GM18907 (cell line): ENCODE measurements around the gene TMEM44.
"Not testable (repeated sequence)": the region's sequence is repeated elsewhere in the genome, so short reads cannot be mapped to it uniquely, and the experiment has no call there.

ENCODE experiments used
- ATAC-seq: cut with Tn5 transposase; IDR thresholded peaks from one replicate; pipeline ENCODE4 v1.9.1; 2021; ENCODE audit warnings: mild to moderate bottlenecking, moderate library complexity; ENCODE audit not compliant: unreplicated experiment

TMEM44 gene

DNA sequence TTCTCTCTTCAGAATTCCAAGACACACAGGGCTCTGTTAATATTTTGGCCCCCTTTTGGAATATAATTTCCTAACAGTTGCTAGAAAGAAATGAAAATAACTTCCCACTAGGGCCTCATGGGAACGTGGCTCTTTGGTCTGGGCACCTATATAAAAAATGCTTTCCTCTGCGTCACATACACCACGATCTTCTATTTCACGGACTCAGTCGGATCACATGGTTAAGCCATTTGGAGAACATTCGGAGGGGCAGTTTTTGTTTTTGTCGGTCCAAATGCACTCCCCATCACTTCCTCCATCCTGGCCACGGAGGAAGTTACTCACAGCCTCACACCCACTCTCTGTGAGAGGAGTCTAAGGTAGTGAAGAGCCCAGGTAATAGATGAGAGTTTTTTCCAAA is 21.0 kb downstream of the TMEM44 start:
- ATAC-seq, result no peak

- no peak for ATAC-seq
Observed at GRCh38 chr3:194610689-194611088, 22.5 kb downstream of the TMEM44 start.

DNA sequence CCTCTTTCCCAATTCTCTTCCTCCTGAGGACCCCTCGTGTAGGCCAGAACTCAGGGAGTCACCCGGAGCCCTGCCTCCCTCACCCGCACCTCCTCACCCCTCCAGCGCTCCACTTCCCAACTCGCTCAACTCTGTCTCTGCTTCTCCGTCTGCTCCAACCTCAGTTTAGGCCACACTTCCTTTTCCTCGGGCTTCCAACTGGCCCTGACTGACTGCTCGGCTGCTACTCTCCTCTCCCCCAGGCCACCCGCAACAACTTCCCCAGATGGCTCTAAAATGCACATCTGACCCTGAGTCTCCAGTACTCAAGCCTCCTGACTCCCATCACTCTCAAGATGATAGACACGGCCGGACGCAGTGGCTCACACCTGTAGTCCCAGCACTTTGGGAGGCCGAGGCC is 23.6 kb downstream of the TMEM44 start:
- no peak for ATAC-seq

- no peak for ATAC-seq
Observed at GRCh38 chr3:194608981-194609380, 24.2 kb downstream of the TMEM44 start.

- no peak for ATAC-seq
Observed at GRCh38 chr3:194607592-194608389, 25.4 kb downstream of the TMEM44 start.

- ATAC-seq, result no peak
Observed at GRCh38 chr3:194606941-194607340, 26.3 kb downstream of the TMEM44 start.

DNA sequence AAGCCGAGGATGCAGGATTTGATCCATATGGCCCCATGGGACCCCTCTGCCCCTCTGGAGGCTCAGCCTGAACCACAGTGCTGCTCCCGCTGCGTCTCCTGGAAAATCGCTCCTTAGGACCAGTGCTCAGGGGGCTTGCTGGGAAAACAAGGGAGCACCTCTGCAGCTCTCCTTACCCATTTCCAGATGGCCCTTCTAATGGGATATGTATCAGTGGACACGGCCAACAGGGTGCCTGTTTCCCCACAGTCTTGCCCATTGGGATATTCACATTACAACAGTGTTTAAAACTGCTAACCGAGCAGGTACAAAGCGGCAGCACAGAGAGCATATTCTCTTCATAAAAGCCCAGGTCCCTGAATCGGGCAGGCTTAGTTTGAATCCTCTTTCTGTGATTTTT is 27.1 kb downstream of the TMEM44 start:
- ATAC-seq, result no peak

- ATAC-seq, result not testable (repeated sequence)
Observed at GRCh38 chr3:194605314-194605713, 27.9 kb downstream of the TMEM44 start.

DNA sequence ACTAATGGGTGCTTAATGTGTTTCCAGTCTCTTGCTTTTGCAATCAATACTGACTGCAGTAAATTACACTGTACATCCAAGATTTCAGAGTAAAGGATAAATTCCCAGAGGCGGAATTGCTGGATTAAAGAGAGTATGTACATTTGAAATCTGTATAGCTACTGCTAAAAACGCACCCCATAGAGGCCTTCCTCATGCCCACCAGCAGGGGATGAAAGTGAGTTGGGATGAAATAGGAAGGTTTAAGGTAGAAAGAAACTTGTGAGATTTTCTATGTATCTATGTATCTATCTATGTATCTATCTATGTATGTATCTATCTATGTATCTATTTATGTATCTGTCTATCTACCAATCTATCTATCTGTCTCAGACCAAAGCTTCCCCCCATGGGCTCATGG is 28.4 kb downstream of the TMEM44 start:
- ATAC-seq, result no peak

DNA sequence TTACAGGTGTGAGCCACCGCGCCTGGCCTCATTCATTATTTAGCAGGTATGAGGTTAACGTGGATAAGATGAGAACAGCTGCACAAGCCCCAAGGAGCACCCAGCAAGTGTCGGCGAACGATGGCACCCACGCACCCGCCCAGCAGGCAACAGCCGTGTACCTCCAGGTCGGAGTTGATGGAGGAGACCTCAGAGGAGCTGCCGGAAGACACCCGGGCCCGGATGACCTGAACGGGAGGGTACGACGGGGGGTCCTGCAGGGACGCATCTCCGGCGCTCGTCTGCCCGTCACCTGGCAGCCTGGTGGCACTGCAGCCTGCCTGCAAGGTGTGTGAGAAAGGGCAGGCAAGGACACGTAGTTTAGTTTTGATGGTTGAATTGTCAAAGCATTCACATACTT is 29.1 kb downstream of the TMEM44 start:
- ATAC-seq, result no peak

DNA sequence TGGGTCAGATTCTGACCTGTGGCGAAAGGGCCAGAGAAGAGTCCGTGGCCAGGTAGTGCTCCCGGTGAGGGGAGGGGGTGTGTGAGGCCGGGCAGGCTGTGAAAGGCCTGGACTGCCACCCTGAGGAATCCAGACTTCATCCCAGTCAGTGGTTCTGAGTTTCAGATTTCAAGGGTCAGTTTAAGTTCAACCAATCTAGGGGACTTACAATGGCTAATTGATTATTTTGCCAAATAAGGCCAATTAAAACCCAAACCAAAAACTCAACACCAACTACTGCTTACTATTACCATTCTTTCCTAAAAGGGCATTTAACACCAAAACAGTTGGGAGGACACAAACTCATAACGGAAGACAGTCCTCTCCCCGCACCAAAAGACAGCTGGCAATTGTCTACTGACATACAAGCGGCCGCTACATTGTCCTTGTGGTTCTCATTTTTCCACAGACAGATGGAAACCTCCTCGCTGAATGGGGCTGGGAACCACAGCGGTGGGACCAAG is 30.5 kb downstream of the TMEM44 start:
- ATAC-seq, result no peak

DNA sequence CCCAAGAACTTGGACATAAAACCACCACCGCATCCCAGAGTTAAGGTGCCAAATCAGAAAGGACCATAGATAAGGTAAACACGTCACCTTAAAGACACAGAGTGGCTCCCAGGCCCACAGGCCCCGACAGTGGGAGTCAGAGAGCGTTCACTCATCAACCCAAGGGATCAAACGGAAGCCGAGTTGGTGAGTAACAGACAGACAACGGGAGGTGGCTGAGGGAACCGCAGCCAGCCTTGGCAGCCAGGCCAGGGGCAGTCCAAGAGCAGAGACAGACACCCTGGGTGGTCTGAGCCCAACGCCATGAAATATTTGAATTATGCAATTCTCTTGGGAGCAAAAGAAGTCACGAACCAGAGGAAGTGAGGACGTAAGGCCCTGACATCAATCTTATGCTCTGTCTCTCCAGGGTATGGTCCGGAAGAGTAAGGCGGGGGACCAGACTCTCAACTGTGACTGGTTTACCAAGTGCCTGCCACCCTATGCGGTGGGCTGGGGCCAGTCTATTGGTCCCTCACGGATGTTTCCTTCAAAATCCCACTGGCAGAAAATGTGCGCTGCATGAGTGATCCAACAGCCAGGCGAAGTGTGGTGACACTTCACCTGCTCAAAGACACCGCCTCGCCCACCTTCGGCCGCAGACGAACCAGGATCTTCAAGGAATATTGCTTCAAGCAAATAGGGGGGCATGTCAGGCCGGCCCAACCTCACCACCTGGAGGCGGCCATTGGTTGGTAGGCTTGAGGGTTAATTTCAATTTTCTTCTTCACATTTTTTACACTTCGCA is 34.3 kb downstream of the TMEM44 start:
- ATAC-seq, result no peak

- ATAC-seq, result no peak
Observed at GRCh38 chr3:194596906-194597305, 36.3 kb downstream of the TMEM44 start.

DNA sequence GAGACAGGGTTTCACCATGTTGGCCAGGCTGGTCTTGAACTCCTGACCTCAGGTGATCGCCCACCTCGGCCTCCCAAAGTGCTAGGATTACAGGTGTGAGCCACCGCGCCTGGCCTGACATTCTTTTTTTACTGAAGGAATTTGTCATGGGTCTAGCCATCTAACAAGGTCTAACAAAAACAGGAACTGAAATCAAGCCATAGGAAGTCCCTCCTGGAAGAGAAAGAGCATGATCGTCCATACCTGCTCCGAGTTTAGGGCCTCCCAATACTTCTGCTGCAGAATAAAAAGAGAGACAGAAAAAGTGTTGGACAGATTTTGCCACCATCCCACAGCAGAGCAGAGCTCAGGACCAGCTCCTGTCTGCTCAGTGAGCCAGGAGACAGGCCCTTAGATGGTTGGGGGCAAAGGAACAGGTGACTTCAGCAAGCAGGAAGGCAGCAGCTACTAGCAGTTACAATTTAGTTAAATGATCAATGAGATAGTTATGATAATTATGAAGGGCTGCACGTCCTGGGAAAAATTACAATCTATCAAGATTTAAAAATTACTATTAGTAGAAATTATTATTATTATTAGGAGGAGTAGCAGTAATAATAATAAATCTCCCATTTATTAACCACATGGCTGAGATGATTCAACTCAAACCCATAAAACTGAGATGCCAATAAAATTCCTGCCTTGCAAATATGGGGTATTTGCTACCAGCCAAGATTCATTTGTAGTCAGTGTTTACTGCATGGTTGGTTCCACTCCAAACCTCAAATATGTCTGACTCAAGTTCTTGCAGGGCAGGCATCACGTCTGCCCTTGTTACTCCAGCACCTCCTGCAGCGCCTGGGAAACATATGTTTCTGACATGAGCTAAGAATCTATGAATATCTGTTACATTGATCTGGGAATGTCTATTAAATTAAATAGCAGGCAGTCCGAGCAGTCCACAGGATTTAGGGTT is 40.1 kb downstream of the TMEM44 start:
- ATAC-seq, result no peak

GRCh38 chr3:194588741-194589140 is 44.5 kb downstream of the TMEM44 start:
- no peak for ATAC-seq

DNA sequence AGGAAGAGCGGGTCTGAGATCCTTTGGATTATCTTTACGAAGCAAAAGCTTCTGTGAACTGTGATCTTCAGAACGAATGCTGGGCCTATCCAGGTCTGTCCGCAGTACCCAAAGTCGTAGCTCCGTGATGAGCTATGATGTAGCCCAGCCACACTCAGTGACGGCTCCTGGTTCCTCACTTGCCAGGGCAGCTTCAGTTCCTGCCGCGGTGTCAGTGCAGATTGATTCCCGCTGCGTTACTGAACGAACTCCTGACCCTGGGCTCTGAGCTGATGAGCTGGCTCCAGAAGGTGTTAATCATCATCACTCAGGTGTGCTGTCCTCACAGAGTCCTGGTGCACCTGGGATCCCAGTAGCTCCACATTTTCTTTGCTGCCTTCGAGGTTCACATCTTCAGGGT is 45.0 kb downstream of the TMEM44 start:
- no peak for ATAC-seq

GRCh38 chr3:194587438-194587931 is 45.7 kb downstream of the TMEM44 start:
- no peak for ATAC-seq

DNA sequence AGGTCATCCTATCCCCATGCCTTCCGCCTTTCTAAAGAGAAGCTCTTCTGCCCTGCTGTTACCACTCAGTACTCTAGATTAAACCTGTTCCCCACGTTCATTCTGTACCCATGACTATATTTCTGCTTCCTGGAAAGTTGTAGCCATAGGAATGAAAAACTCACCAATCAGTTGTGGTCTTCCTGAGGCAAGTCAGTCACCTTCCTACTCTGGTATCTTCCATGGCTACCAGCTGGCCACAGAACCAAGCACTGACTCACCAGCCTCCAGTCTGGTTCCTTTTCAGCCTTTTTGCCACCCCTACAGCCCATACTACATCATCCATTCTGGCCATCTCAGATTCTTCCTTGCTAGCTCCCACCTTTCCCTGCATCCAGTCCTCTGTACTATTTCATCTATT is 46.4 kb downstream of the TMEM44 start:
- ATAC-seq, result no peak

DNA sequence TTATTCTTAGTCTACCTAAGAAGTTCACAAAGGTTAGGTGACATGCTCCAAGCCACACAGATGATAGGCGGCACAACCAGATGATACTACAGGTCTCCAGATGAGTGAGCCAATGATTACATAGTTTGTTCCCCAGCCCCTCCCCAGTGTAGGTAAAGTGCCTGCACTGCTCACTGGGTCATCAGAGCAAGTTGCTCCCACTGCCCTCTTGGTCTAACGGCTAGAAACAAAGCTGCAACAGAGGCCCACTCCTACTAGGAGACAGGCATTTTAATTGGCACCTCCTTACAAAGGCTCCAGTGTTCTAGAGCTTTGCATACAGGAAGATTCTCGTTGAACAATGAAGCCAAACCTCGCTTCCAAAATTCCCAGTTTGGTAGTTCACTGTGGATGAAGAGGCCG is 47.3 kb downstream of the TMEM44 start:
- no peak for ATAC-seq

DNA sequence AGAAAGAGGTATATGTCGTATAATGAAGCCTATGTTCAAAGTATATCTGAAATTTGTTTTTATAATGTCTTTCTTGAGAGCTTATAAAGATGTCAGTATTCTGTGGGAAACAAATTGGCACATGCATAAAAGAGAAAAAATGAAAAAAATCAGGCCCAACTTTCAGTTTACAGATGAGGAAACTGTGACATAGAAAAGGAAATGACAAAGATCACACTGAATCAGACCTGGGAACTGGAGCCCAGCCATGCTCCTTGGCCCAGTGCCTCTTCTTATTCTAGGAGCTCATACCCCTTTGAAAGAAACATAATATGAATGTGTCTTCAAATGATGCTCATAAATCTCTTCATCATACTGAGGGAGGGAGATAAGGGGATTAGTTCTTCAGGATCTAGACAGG is 48.4 kb downstream of the TMEM44 start:
- no peak for ATAC-seq

GRCh38 chr3:194584320-194584776 is 48.9 kb downstream of the TMEM44 start:
- no peak for ATAC-seq
